NK-92 (cell line): Measurements from ENCODE around the gene DPEP3.

Experiments
- DNase-seq: peaks from one replicate; lab custom pipeline; 2025; ENCODE audit not compliant: unreplicated experiment; lab: John Stamatoyannopoulos, UW

The DPEP3 gene

GRCh38 chr16:67931712-67932461 is 48.4 kb downstream of the DPEP3 start, which contains the start of gene CTRL:
Gene CTRL, minus strand, starts transcription at chr16:67931862. Its CDS starts 10 bp downstream, at chr16:67931852.
- DNase-seq: no peak

DNA sequence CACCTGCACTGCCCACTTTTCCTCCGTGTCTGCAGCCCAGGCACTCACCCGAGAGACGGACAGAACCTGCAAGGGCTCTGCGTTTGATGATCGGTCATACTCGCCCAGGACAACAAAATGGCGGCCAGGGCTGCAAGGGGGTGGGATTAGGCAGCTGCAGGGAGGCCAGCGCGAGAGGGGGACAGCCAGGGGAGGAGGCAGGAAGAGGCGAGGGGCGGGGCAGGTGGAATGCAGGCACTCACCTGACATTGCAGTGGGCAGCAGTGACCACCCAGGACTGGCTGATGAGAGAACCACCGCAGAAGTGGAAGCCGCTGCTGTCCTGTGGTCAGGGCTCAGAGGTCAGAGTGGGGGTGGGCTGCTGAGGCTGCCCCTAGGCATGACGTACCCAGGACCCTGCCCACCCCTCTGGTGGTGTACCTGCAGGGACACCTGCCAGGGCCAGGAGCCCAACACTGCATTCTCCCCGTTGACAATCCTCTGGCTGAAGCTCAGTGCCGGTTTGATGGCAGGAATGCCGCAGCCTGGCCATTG is 49.6 kb downstream of the DPEP3 start:
- DNase-seq: no peak

- DNase-seq: no peak
Measured at GRCh38 chr16:67930191-67930590, 50.1 kb downstream of the DPEP3 start.

GRCh38 chr16:67928561-67929364 is 51.5 kb downstream of the DPEP3 start:
- DNase-seq: no peak

DNA sequence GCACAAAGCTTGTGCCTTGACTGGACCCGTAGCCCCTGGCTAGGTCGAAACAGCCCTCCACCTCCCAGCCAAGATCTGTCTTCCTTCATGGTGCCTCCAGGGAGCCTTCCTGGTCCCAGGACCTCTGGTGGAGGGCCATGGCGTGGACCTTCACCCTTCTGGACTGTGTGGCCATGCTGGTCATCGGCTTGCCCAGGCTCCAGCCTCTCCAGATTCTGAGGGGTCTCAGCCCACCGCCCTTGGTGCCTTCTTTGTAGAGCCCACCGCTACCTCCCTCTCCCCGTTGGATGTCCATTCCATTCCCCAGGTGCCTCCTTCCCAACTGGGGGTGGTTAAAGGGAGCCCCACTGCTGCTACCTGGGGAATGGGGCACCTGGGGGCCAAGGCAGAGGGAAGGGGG is 52.2 kb downstream of the DPEP3 start:
- DNase-seq: no peak

DNA sequence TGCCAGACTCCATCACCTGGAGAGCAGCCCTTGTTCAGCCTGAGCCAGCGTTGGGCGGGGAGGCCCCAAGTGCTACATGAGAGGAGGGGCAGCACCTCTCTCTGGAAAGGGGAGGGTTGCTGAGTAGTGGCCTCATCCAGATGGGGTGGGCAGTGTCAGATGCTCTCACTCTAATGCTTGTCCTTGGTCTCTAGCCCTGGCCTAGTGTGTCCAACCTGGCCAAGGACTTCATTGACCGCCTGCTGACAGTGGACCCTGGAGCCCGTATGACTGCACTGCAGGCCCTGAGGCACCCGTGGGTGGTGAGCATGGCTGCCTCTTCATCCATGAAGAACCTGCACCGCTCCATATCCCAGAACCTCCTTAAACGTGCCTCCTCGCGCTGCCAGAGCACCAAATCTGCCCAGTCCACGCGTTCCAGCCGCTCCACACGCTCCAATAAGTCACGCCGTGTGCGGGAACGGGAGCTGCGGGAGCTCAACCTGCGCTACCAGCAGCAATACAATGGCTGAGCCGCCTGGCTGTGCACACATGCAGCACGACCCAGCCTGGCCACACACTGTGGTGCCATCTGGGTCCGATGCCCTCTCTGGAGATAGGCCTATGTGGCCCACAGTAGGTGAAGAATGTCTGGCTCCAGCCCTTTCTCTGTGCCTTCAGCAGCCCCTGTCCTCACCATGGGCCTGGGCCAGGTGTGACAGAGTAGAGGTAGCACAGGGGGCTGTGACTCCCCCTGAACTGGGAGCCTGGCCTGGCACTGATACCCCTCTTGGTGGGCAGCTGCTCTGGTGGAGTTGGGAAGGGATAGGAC is 53.0 kb downstream of the DPEP3 start:
- DNase-seq: no peak

- DNase-seq: no peak
Measured at GRCh38 chr16:67926181-67926750, 54.0 kb downstream of the DPEP3 start.
